SK-N-SH (cell line): ENCODE results near the gene GCN1. TPM values are rescaled to one million over a fixed set of nuclear protein-coding genes. Genes with fewer than 3 reads are reported as not detected.
A peak's percentile ranks its signal among the peaks of the same experiment; 100 is the strongest.

ENCODE experiments used
- CTCF ChIA-PET: fragments of 300-600, 350-600 bp; formaldehyde crosslinking; extraction: SDS; loops from one replicate; lab custom pipeline; 2021; lab: Yijun Ruan, JAX
- POLR2A ChIA-PET: fragments of 350-600 bp; sonication (Branson Sonifier 250); formaldehyde crosslinking; extraction: SDS; loops from one replicate; lab custom pipeline; 2020; ENCODE audit warnings: antibody characterized with exemption, inconsistent platforms; lab: Yijun Ruan, JAX
- DNase-seq: peaks from one replicate; pipeline ENCODE4 v3.0.0; 2012
- H2AFZ ChIP-seq: fragments of 200-600 bp; sonication (generic); 2 replicates; pipeline ENCODE4 v1.8.1; 2016; ENCODE audit warnings: antibody characterized with exemption, mild to moderate bottlenecking, low read depth
- H3F3A ChIP-seq: fragments of 200-600 bp; sonication (generic); replicated peaks from 2 replicates; pipeline ENCODE3; 2016; ENCODE audit warnings: antibody characterized with exemption, mild to moderate bottlenecking; ENCODE audit not compliant: insufficient read depth
- H3K27ac ChIP-seq, 2 experiments: fragments of 200-500 bp in 1 of 2; fragments of 200-600 bp in 1 of 2; sonication (Bioruptor generic) in 1 of 2; sonication (generic), shearing (Covaris generic) in 1 of 2; 2 replicates each; pipeline versions ENCODE4 v1.5.1 to v1.6.1; 2014 to 2016; ENCODE audit warnings: low read depth in 2 of 2, inconsistent platforms in 1 of 2, low read length in 1 of 2, mild to moderate bottlenecking in 1 of 2, mixed read lengths in 1 of 2
- H3K27me3 ChIP-seq: fragments of 200-600 bp; sonication (generic), shearing (Covaris generic); 2 replicates; pipeline ENCODE4 v1.6.1; 2016; ENCODE audit warnings: mixed run types; ENCODE audit not compliant: insufficient read depth
- H3K36me3 ChIP-seq, 2 experiments: fragments of 200-500 bp in 1 of 2; fragments of 200-600 bp in 1 of 2; sonication (Bioruptor generic) in 1 of 2; sonication (generic) in 1 of 2; replicated peaks in 1 of 2; 2 replicates each; pipeline versions ENCODE3 to v1.5.1; 2014 to 2016; ENCODE audit warnings: low read length in 1 of 2, mild to moderate bottlenecking in 1 of 2; ENCODE audit not compliant: insufficient read depth in 2 of 2, control insufficient read depth in 1 of 2
- H3K4me1 ChIP-seq, 2 experiments: fragments of 200-500 bp in 1 of 2; fragments of 200-600 bp in 1 of 2; sonication (Bioruptor generic) in 1 of 2; sonication (generic), shearing (Covaris generic) in 1 of 2; 2 replicates each; pipeline versions ENCODE4 v1.5.1 to v1.6.1; 2014 to 2016; ENCODE audit warnings: low read depth in 1 of 2, low read length in 1 of 2, mixed run types in 1 of 2; ENCODE audit not compliant: insufficient read depth in 2 of 2, control insufficient read depth in 1 of 2
- H3K4me2 ChIP-seq: fragments of 200-600 bp; sonication (generic), shearing (Covaris generic); 2 replicates; pipeline ENCODE4 v1.6.1; 2017; ENCODE audit warnings: mixed run types
- H3K4me3 ChIP-seq, 2 experiments: fragments of 200-500 bp in 1 of 2; fragments of 200-600 bp in 1 of 2; sonication (Bioruptor generic) in 1 of 2; sonication (generic), shearing (Covaris generic) in 1 of 2; 2 replicates each; pipeline versions ENCODE4 v1.5.1 to v1.8.1; 2014 to 2016; ENCODE audit warnings: low read depth in 2 of 2, inconsistent platforms in 1 of 2, low read length in 1 of 2, mild to moderate bottlenecking in 1 of 2, mixed read lengths in 1 of 2, moderate library complexity in 1 of 2
- H3K79me2 ChIP-seq: fragments of 200-600 bp; sonication (generic); 2 replicates; pipeline ENCODE4 v1.8.1; 2017; ENCODE audit warnings: mild to moderate bottlenecking; ENCODE audit not compliant: insufficient read depth
- H3K9ac ChIP-seq: fragments of 200-600 bp; sonication (generic); 2 replicates; pipeline ENCODE4 v1.6.1; 2017; ENCODE audit warnings: mixed run types
- H3K9me2 ChIP-seq: fragments of 200-600 bp; sonication (generic); 2 replicates; pipeline ENCODE4 v1.6.1; 2017; ENCODE audit warnings: mixed run types
- H3K9me3 ChIP-seq: fragments of 200-600 bp; sonication (generic); 2 replicates; pipeline ENCODE4 v1.6.1; 2017; ENCODE audit warnings: mixed run types, mild to moderate bottlenecking, moderate library complexity
- H4K20me1 ChIP-seq: fragments of 200-600 bp; sonication (generic); 2 replicates; pipeline ENCODE4 v1.6.1; 2017; ENCODE audit warnings: mild to moderate bottlenecking, mixed run types; ENCODE audit not compliant: insufficient read depth
- EP300 ChIP-seq, 2 experiments: IDR thresholded peaks; 2 replicates each; pipeline versions ENCODE4 v1.4.0 to v1.6.1; 2012; ENCODE audit warnings: borderline replicate concordance in 1 of 2, low read depth in 1 of 2, low read length in 1 of 2
- FOSL2 ChIP-seq: IDR thresholded peaks from 2 replicates; pipeline ENCODE4 v1.4.0; 2012; ENCODE audit warnings: low read depth, mild to moderate bottlenecking, moderate library complexity, borderline replicate concordance
- GATA2 ChIP-seq: sonication (generic); formaldehyde crosslinking; IDR thresholded peaks from 2 replicates; pipeline ENCODE4 v1.5.0; 2020; ENCODE audit warnings: mild to moderate bottlenecking, missing genetic modification reagents
- JUND ChIP-seq: IDR thresholded peaks from 2 replicates; pipeline ENCODE4 v1.4.0; 2012
- MXI1 ChIP-seq: IDR thresholded peaks from 2 replicates; pipeline ENCODE4 v1.6.1; 2012; ENCODE audit warnings: mild to moderate bottlenecking, low read depth, low read length, improper control_type of control experiment
- NRF1 ChIP-seq: IDR thresholded peaks from 2 replicates; pipeline ENCODE4 v1.6.1; 2012; ENCODE audit warnings: low read depth, mild to moderate bottlenecking, low read length
- RAD21 ChIP-seq: IDR thresholded peaks from 2 replicates; pipeline ENCODE4 v1.6.1; 2012; ENCODE audit warnings: mild to moderate bottlenecking, low read length
- RCOR1 ChIP-seq: fragments of 150-350 bp; IDR thresholded peaks from 2 replicates; pipeline ENCODE4 v1.6.1; 2017; ENCODE audit warnings: antibody characterized with exemption, low read length
- RXRA ChIP-seq: IDR thresholded peaks from 2 replicates; pipeline ENCODE4 v1.4.0; 2012; ENCODE audit warnings: low read depth, mild to moderate bottlenecking, borderline replicate concordance
- TAF1 ChIP-seq: IDR thresholded peaks from 2 replicates; pipeline ENCODE4 v1.6.1; 2012; ENCODE audit warnings: low read depth, mild to moderate bottlenecking, low read length, moderate library complexity, borderline replicate concordance
- TCF12 ChIP-seq: IDR thresholded peaks from 2 replicates; pipeline ENCODE4 v1.4.0; 2012
- WGBS: methylation state at CpG from one replicate; pipeline ENCODE4 v1.1.6; 2017; ENCODE audit warnings: low lambda C conversion rate; 5-methylcytosine and 5-hydroxymethylcytosine counted together
- polyA plus RNA-seq, 3 experiments: library from polyadenylated mRNA; depleted of rRNA; stranded (reverse); fragments of >200 nt; gene quantifications; 2 replicates each; pipeline ENCODE4 v1.2.3, GENCODE V29; 2012
- TF ChIP-seq, protein P1 (sequence below): fragments of 150-350 bp; IDR thresholded peaks from 2 replicates; pipeline ENCODE4 v1.6.1; 2016; ENCODE audit warnings: mild to moderate bottlenecking, low read depth, low read length

Gene GCN1
- polyA plus RNA-seq, 1 of the 3 experiments (the other 2 are of a cell fraction), result 54.4 TPM

DNA sequence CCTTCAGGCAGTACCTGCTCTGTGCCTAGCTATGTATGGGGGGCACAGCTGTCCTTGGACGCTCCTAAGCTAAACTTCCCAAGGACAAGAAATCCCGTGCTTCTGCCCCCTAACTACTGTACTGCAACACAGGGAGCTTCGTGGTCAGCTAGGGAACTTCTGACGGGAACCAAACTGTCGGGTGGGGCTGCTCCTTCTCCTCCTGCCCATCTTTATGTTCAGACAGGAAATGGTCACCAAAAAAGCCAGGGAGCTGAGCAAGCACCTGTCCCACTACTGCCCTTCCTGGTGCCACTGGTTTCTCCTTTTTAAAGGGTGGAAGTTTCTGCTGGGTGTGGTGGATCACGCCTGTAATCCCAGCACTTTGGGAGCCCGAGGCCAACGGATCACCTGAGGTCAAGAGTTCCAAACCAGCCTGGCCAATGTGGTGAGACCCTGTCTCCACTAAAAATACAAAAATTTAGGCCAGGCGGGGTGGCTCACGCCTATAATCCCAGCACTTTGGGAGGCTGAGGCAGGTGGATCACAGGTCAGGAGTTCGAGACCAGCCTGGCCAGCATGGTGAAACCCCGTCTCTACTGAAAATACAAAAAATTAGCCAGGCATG lies 44.4 kb upstream of the GCN1 start:
- H3K79me2 ChIP-seq, result peaks cover 98% of the 10 kb centered on the region
- peaks cover 36 to 47% of the 10 kb centered on the region in 2 experiments; a peak in 3 of 4 replicates for H3K4me1 ChIP-seq
- no peak overlapping the region for H3K4me3 ChIP-seq
- 91% methylated on average over 12 of the region's 12 CpGs for WGBS
- POLR2A ChIA-PET, result interaction anchor here (0.9 to 2.4 kb wide), 3 partner anchors 38 to 52 kb away, joined by 3 to 10 read pairs (median 4); partner anchors contain the start of genes RNU4-2 and RPLP0
- CTCF ChIA-PET, result interaction anchor here (0.9 to 12.5 kb wide), 4 partner anchors 8 to 25 kb away, joined by 3 to 148 read pairs (median 63); partner anchors contain the start of gene PXN
- peak overlapping the region in 1 of 2 experiments; percentile 100; a peak in 1 of 4 replicates for H3K27ac ChIP-seq
- no peaks in the 10 kb centered on the region for H3K9me2 ChIP-seq
- no peak overlapping the region for H3K4me2 ChIP-seq
- no peak for DNase-seq
- H2AFZ ChIP-seq, result no peak overlapping the region
- H3K36me3 ChIP-seq, result peaks cover 0 to 12% of the 10 kb centered on the region in 2 experiments
- H3K9ac ChIP-seq, result no peak overlapping the region
- TF ChIP-seq EP300 (IDR thresholded peaks at IDR 0.05; ENCODE audit: borderline replicate concordance in 1 of 2, low read depth in 1 of 2, low read length in 1 of 2) (no peak), RCOR1 (no peak), NRF1 (no peak), RXRA (no peak)
- TF ChIP-seq, protein P1, sequence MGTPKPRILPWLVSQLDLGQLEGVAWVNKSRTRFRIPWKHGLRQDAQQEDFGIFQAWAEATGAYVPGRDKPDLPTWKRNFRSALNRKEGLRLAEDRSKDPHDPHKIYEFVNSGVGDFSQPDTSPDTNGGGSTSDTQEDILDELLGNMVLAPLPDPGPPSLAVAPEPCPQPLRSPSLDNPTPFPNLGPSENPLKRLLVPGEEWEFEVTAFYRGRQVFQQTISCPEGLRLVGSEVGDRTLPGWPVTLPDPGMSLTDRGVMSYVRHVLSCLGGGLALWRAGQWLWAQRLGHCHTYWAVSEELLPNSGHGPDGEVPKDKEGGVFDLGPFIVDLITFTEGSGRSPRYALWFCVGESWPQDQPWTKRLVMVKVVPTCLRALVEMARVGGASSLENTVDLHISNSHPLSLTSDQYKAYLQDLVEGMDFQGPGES, result no peak
- peaks cover 39% of the 10 kb centered on the region for H3F3A ChIP-seq
- peaks cover 48% of the 10 kb centered on the region for H4K20me1 ChIP-seq
- H3K9me3 ChIP-seq, result no peaks in the 10 kb centered on the region
- H3K27me3 ChIP-seq, result no peaks in the 10 kb centered on the region

DNA sequence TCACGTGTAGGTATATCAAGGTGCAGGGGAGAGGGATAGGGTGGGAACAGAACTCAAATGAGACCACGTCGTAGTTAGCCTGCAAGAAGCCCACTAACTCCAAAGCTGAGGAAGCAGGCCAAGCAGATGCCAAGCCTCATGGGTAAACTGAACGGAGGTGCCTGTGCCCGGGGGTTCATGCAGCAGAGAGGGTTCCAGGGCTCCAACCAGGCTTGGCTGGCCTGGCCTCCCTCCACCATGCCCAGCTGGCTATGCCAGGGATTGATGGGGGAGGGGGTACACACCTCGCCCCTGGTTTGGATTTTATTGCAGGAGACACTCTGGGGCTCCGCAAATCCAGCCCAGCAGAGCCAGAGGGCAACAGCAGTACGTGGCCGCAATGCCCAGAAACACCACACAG lies 43.7 kb upstream of the GCN1 start:
- H2AFZ ChIP-seq, result no peak overlapping the region
- H3K4me1 ChIP-seq, result peaks cover 36 to 54% of the 10 kb centered on the region in 2 experiments; a peak in 3 of 4 replicates
- ChIA-PET CTCF (interaction anchor here (0.9 to 12.5 kb wide), 5 partner anchors 9 to 26 kb away, joined by 3 to 148 read pairs (median 4); partner anchors contain the start of gene PXN), POLR2A (interaction anchor here (1.7 kb wide), 1 partner anchor 53 kb away, joined by 4 read pairs; the partner anchor contains the start of gene RNU4-2)
- H3K4me2 ChIP-seq, result peak overlapping the region; percentile 42; the same call in 1 of the 2 replicates
- no peaks in the 10 kb centered on the region for H3K27me3 ChIP-seq
- peaks cover 47% of the 10 kb centered on the region for H3F3A ChIP-seq
- no peak overlapping the region for H3K9ac ChIP-seq
- no peak for TF ChIP-seq JUND
- no peak for TF ChIP-seq TCF12
- TF ChIP-seq MXI1, result no peak
- no peak for TF ChIP-seq EP300 (IDR thresholded peaks at IDR 0.05; ENCODE audit: borderline replicate concordance in 1 of 2, low read depth in 1 of 2, low read length in 1 of 2)
- no peak for TF ChIP-seq FOSL2
- TF ChIP-seq GATA2 (CRISPR knock-in tag), result no peak
- no peak for TF ChIP-seq RAD21
- no peak for TF ChIP-seq TAF1
- 81% methylated on average over 7 of the region's 9 CpGs for WGBS
- peak overlapping the region; percentile 34 to 100; a peak in 3 of 4 replicates for H3K27ac ChIP-seq
- no peaks in the 10 kb centered on the region for H3K9me3 ChIP-seq
- H3K36me3 ChIP-seq, result peaks cover 0 to 8% of the 10 kb centered on the region in 2 experiments
- no peaks in the 10 kb centered on the region for H3K9me2 ChIP-seq
- no peak for DNase-seq
- H4K20me1 ChIP-seq, result peaks cover 41% of the 10 kb centered on the region
- peaks cover 98% of the 10 kb centered on the region for H3K79me2 ChIP-seq
- no peak overlapping the region for H3K4me3 ChIP-seq
